ENCODE measurements around the gene MMD2. TPM values are rescaled to one million over a fixed set of nuclear protein-coding genes. Genes with fewer than 3 reads are reported as not detected.

Gene MMD2
- total RNA-seq, 2 donors from 2014 or later: not detected

DNA sequence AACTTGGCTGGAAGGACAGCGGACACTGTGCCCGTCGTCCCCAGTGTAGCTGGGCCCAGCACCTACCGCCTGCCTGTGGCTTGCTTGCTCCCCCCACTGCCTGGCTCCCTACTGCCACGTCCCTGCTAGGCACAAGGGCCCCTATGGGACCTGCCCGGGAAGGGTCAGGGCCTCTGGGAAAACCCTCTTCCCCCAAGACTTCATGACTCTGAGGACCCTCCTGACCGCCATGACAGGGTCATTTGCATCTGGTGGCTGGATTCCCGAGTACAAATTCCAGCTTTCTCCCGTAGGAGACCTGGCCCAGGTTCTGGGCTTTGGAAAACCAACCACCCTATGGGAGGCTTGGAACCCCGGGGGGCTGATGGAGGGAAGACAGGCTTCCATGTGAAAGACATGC, 1.4 kb upstream of the MMD2 start:
- DNase-seq: no peak
- Histone ChIP-seq H3K4me3 (no peak overlapping the region), H3K36me3 (no peaks in the 10 kb centered on the region), H3K4me1 (no peaks in the 10 kb centered on the region), H3K9ac (ENCODE audit: low read depth in 2 of 2, low read length in 2 of 2) (no peak overlapping the region), H3K9me3 (no peaks in the 10 kb centered on the region), H3K27ac (no peak overlapping the region), H3K27me3 (peaks cover 21% of the 10 kb centered on the region)
- intact Hi-C loops (cut with DNase I): no loop called here
- TF ChIP-seq, protein P1, sequence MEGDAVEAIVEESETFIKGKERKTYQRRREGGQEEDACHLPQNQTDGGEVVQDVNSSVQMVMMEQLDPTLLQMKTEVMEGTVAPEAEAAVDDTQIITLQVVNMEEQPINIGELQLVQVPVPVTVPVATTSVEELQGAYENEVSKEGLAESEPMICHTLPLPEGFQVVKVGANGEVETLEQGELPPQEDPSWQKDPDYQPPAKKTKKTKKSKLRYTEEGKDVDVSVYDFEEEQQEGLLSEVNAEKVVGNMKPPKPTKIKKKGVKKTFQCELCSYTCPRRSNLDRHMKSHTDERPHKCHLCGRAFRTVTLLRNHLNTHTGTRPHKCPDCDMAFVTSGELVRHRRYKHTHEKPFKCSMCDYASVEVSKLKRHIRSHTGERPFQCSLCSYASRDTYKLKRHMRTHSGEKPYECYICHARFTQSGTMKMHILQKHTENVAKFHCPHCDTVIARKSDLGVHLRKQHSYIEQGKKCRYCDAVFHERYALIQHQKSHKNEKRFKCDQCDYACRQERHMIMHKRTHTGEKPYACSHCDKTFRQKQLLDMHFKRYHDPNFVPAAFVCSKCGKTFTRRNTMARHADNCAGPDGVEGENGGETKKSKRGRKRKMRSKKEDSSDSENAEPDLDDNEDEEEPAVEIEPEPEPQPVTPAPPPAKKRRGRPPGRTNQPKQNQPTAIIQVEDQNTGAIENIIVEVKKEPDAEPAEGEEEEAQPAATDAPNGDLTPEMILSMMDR (IDR thresholded peaks at IDR 0.05): no peak

DNA sequence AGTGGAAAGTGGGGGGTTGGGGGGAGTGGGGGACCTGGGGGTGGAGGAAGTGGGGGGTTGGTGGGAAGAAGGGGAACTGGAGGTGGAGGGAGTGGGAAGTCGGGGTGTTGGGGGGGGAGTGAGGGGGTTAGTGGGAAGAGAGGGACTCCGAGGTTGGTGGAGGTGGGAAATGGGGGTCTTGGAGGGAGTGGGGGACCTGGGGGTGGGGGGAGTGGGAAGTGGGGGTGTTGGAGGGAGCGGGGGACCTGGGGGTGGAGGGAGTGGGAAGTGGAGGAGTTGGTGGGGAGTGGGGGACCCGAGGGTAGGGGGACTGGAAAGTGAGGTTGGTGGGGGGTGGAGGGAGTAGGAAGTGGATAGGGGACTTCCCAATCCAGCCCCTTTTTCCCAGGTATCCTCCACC, 906 bp upstream of the MMD2 start:
- H3K9me3 ChIP-seq: no peaks in the 10 kb centered on the region
- TF ChIP-seq, protein P1 (IDR thresholded peaks at IDR 0.05): no peak
- no peaks in the 10 kb centered on the region for H3K36me3 ChIP-seq
- intact Hi-C loops (cut with DNase I): no loop called here
- peaks cover 21% of the 10 kb centered on the region for H3K27me3 ChIP-seq
- H3K4me3 ChIP-seq: no peak overlapping the region
- H3K9ac ChIP-seq (ENCODE audit: low read depth in 2 of 2, low read length in 2 of 2): no peak overlapping the region
- no peak overlapping the region for H3K27ac ChIP-seq
- H3K4me1 ChIP-seq: no peaks in the 10 kb centered on the region
- no peak for DNase-seq

DNA sequence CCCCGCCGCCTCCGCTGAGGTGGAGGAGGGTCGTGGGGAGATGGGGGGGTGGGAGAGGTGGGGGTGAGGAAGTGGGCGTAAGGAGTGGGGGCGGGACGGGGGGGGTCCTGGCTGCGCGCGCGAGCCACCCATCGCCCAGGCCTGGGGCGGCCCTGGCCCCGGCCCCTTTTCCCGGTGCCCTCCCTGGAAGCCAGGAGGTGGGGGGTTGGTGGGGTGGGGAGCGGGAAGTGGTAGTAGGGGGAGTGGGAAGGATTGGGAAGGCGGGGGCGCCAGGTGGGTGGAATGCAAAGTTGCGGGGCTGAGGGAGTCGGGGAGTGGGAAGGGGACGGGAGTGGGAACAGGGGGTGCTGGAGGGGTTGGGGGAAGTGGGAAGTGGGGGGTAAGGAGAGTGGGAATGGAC, 319 bp upstream of the MMD2 start:
- Histone ChIP-seq H3K27ac (no peak overlapping the region), H3K36me3 (no peaks in the 10 kb centered on the region), H3K4me1 (no peaks in the 10 kb centered on the region), H3K9me3 (no peaks in the 10 kb centered on the region), H3K9ac (ENCODE audit: low read depth in 2 of 2, low read length in 2 of 2) (no peak overlapping the region), H3K4me3 (no peak overlapping the region), H3K27me3 (peaks cover 21% of the 10 kb centered on the region)
- TF ChIP-seq, protein P1 (IDR thresholded peaks at IDR 0.05): no peak
- no peak for DNase-seq
- intact Hi-C loops (cut with DNase I): no loop called here

DNA sequence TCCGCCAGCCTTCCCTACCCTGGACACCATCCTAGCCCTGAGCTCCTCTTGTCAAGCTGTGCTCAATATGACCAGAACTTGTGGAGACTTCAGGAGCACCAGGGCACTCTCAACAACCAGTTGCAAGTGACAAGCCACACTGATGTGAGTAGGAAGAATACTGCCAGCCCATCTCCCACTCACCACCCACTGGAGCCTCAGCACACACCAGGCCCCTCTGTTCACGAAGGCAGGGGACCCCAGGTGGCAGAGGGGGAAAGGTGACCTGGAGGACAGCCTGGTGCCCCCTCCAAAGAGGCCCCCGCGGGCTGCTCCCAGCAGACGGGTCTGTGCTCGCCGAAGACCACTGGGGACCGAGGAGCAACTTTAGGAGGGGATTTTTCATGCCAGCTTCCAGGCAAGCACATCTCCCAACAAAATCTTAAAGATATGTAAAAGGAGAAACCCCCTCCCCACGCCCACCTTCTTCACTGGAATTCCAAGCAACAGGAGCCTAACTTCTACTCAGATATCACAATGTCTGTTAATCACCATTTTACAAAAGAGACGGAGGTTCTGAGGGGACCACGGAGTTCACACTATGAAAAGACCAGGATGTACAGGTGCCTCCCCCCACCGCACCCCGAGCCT, 1.0 kb downstream of the MMD2 start:
- no peak for DNase-seq
- intact Hi-C loops (cut with DNase I): no loop called here
- Histone ChIP-seq H3K27ac (no peak overlapping the region), H3K27me3 (peaks cover 21% of the 10 kb centered on the region), H3K4me1 (no peaks in the 10 kb centered on the region), H3K36me3 (no peaks in the 10 kb centered on the region), H3K9me3 (no peaks in the 10 kb centered on the region), H3K4me3 (no peak overlapping the region), H3K9ac (ENCODE audit: low read depth in 2 of 2, low read length in 2 of 2) (no peak overlapping the region)
- TF ChIP-seq, protein P1 (IDR thresholded peaks at IDR 0.05): no peak

DNA sequence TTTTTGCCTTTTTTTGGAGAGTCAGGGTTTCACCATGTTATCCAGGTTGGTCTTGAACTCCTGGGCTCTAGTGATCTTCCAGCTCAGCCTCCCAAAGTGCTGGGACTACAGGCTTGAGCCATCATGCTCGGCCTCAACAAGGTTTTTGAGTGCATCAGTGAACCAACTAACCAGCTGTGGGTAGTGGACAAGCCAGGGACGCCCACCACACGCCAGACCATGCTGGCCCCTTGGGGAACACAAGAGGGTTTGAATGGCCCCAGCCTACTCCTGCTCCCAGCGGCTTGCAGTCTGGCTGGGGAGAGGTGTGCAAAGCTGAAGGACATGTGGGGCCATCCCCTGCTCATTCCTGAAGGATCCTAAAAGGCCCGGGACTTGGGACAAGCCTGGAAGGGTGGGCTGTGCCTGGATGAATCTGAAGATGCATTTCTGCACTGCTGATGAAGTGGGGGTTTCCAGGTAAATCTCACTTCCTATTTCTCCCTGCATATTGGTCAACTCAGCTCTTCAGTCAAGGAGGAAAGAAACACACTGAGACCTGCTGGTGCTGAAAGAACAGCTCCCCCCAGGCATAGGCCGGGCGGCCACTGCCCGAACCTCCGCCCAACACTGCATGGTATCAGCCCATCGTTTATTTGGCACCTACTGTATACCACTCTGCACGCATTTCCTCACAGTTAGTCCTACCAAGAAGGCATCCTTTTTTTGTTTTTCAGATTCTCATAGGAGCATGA, 6.9 kb downstream of the MMD2 start:
- Histone ChIP-seq H3K4me1 (no peaks in the 10 kb centered on the region), H3K4me3 (no peak overlapping the region), H3K36me3 (no peaks in the 10 kb centered on the region), H3K9ac (ENCODE audit: low read depth in 2 of 2, low read length in 2 of 2) (no peak overlapping the region), H3K27me3 (peaks cover 4% of the 10 kb centered on the region), H3K27ac (no peak overlapping the region), H3K9me3 (no peaks in the 10 kb centered on the region)
- TF ChIP-seq, protein P1 (IDR thresholded peaks at IDR 0.05): no peak
- intact Hi-C loops (cut with DNase I): no loop called here
- DNase-seq: no peak
